ENCODE data around the gene LCE5A.
"Not testable (repeated sequence)": the region's sequence is repeated elsewhere in the genome, so short reads cannot be mapped to it uniquely, and the experiment has no call there.

The LCE5A gene

DNA sequence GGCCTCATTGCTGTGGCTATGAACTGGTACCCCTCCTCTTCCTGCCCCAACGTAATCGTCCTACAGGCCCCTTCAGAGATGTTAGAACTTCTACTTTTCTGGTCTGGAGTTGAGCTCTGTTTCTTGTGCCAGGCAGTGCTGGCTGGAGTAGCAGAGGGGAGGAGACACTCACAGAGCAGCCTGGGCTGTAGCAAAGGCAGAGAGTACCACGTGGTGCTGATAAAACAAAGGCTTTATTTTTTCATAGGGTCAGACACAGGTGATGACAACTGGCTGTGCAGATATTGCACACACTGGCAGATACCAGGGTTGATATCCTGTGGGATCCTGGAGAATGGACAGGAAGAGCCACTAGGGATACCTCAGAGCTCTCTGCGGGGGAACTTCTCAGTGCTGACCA is 26.9 kb downstream of the LCE5A start:
- Histone ChIP-seq H3K36me3 (ENCODE audit: insufficient read depth, low read length) (no peaks in the 10 kb centered on the region), H3K9ac (ENCODE audit: low read depth, low read length) (no peak overlapping the region), H3K9me3 (ENCODE audit: control insufficient read depth, insufficient read depth, low read length) (no peaks in the 10 kb centered on the region), H3K4me1 (ENCODE audit: insufficient read depth, low read length) (no peaks in the 10 kb centered on the region)

DNA sequence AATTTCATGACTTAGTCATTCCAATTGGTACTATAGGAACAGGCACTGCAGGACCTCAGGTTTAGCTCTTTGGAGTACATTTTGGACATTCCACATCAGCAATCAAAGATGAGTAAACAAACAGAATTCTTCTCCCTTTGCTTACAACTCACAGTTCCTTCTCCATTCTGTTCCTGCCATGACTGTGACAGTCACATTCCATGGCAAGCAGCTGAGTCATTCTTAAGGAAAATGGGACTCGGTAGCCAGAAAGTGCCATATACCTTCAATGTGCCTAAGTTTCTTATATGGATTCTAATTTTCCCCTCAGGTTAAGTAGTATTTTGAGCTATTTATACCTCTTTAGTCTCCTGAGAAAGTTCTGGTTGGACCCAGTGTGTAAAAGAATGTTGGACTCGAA is 29.3 kb downstream of the LCE5A start:
- Histone ChIP-seq H3K4me1 (ENCODE audit: insufficient read depth, low read length) (no peaks in the 10 kb centered on the region), H3K9me3 (ENCODE audit: control insufficient read depth, insufficient read depth, low read length) (no peaks in the 10 kb centered on the region), H3K36me3 (ENCODE audit: insufficient read depth, low read length) (no peaks in the 10 kb centered on the region), H3K9ac (ENCODE audit: low read depth, low read length) (no peak overlapping the region)

DNA sequence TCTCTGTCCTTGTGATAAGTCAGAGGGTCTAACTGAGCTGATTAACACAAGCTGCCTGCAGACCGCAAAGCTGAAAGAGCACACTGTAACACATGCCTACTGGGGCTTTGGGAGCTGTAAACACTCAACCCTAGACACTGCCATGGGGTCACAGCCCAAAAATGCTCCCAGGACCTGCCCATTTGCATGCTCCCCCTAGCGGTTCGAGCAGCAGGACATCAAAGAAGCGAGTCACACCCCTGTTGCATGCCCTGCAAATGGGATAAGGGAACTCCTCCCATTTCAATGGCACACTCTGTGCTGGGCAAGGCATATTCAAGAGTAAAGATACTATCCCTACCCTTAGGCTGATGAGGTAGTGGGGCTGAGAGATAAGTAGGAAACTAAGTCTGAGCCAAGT is 33.2 kb downstream of the LCE5A start:
- Histone ChIP-seq H3K4me1 (ENCODE audit: insufficient read depth, low read length) (no peaks in the 10 kb centered on the region), H3K36me3 (ENCODE audit: insufficient read depth, low read length) (no peaks in the 10 kb centered on the region), H3K9me3 (ENCODE audit: control insufficient read depth, insufficient read depth, low read length) (no peaks in the 10 kb centered on the region), H3K9ac (ENCODE audit: low read depth, low read length) (no peak overlapping the region)

DNA sequence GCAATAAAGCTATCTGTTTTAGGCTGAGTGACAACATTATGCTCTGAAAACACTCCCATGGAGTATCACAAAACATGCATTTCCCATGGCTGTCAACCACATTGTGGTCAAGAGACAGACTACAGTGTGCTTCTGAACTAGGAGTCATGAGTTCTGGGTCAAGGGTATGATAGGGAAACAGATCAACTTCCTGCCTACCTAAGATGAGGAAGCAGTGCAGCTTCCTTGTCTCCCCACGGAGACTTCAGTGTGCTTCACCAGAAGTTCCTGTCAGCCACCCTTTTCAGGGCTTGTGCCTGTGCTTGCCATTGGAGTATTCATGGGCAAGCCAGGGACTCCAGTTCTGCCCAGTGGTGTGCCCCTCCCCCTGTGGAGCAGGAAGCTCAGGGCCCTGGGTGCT is 36.1 kb downstream of the LCE5A start:
- Histone ChIP-seq H3K4me1 (ENCODE audit: insufficient read depth, low read length) (no peaks in the 10 kb centered on the region), H3K36me3 (ENCODE audit: insufficient read depth, low read length) (no peaks in the 10 kb centered on the region), H3K9me3 (ENCODE audit: control insufficient read depth, insufficient read depth, low read length) (no peaks in the 10 kb centered on the region), H3K9ac (ENCODE audit: low read depth, low read length) (no peak overlapping the region)

DNA sequence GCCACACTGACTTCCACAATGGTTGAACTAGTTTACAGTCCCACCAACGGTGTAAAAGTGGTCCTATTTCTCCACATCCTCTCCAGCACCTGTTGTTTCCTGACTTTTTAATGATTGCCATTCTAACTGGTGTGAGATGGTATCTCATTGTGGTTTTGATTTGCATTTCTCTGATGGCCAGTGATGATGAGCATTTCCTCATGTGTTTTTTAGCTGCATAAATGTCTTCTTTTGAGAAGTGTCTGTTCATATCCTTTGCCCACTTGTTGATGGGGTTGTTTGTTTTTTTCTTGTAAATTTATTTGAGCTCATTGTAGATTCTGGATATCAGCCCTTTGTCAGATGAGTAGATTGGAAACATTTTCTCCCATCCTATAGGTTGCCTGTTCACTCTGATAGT is 37.8 kb downstream of the LCE5A start:
- not testable (repeated sequence) for H3K9ac ChIP-seq (ENCODE audit: low read depth, low read length); H3K36me3 ChIP-seq (ENCODE audit: insufficient read depth, low read length); H3K4me1 ChIP-seq (ENCODE audit: insufficient read depth, low read length); H3K9me3 ChIP-seq (ENCODE audit: control insufficient read depth, insufficient read depth, low read length)

Data from ES-I3 (cell line).